Upper lobe of left lung (tissue), 4 donors: ENCODE measurements around the gene EIF4G2.

Experiments
- CTCF ChIP-seq, 6 experiments: fragments of 450-650 bp in 4 of 6; fragments of 200-600 bp in 2 of 6; sonication (generic) in 2 of 6; IDR thresholded peaks; one replicate each; pipeline ENCODE4 v1.5.1; 2016 to 2019; ENCODE audit warnings: antibody characterized with exemption in 6 of 6
- EP300 ChIP-seq, 4 donors: sonication (generic); formaldehyde crosslinking; IDR thresholded peaks; one replicate each; pipeline ENCODE4 v1.5.1; 2017; ENCODE audit warnings: antibody characterized with exemption in 4 of 4, control low read depth in 2 of 4
- POLR2A ChIP-seq, 4 donors: fragments of 450-650 bp; IDR thresholded peaks; one replicate each; pipeline ENCODE4 v1.5.1; 2016 to 2017; ENCODE audit warnings: antibody characterized with exemption in 4 of 4, mild to moderate bottlenecking in 2 of 4

DNA sequence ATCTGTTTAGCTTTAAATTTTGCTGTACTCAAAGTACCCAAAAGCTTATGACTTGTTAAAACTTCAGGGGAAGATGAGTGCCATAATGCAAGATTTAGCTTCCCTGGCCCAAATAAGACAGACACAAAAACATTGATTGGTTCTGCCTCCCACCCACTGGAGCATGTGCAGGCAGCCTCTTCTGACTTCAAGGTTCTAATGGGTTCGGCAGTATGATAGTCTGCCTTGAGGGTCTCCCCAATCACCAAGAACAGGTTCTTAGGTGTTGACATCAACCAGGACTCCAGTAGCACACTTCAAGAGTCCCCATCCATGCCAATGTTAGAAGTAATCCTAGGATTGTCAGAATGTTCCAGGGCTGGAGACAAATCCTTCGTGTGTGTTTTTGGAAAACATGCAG lies 12.5 kb downstream of the EIF4G2 start:
- TF ChIP-seq CTCF (IDR thresholded peaks at IDR 0.05): no peak
- peak in 1 of 4 donors; percentile 20 for TF ChIP-seq POLR2A (IDR thresholded peaks at IDR 0.05)
- TF ChIP-seq EP300 (IDR thresholded peaks at IDR 0.05): no peak
